GM19035 (cell line): Measurements from ENCODE around the gene KCTD14.
"Not testable (repeated sequence)": the region's sequence is repeated elsewhere in the genome, so short reads cannot be mapped to it uniquely, and the experiment has no call there.

ENCODE experiments used
- ATAC-seq: cut with Tn5 transposase; IDR thresholded peaks from one replicate; pipeline ENCODE4 v1.9.1; 2021; ENCODE audit not compliant: unreplicated experiment

KCTD14 gene, protein sequence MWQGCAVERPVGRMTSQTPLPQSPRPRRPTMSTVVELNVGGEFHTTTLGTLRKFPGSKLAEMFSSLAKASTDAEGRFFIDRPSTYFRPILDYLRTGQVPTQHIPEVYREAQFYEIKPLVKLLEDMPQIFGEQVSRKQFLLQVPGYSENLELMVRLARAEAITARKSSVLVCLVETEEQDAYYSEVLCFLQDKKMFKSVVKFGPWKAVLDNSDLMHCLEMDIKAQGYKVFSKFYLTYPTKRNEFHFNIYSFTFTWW

DNA sequence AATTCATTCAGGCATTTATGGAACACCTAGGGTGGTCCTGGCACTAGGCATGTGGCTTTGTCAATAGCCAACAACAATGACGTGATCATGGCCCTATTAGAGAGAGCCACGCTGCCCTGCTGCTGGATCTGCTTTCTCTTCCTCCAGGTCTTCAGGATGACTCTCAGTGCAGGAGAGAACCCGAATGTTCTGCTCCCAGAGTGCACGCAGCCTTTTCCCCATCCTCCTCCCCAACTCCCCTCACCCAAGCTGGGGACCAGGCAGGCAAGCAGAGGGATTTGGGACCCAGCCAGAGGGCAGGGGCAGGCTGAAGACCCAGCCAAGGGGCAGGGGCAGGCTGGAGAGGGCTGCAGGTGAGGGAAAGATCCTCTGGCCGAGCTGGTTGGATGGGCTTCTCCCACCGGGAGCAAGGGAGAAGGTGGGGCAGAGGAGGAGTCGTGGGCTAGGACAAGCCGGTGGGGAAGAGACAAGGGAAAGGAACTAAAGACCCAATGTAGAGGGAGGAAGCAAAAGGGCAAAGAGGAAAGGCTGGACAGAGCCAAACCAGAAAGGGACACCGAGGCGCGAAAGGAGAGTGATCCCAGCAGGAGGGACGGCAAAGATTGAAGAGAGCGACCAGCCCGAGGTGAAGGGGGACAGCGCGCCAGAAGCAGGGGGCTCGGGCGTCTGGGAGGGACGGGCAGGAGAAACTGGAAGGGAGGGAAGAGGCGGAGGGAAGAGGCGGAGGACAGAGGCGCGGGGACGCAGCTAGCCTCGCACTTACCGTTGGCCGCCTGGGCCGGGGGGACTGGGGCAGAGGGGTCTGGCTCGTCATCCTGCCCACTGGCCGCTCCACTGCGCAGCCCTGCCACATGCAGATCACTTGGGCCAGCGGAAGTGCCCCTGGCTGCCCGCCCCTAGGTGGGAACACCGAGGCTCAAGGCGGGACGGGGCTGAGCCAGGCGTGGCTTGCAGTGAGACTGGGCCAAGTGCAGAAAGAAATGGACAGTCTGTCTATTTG, at the start of gene KCTD14:
Gene KCTD14, minus strand, starts transcription at position 880 of the 1,000 bp plus-strand sequence. Its CDS starts 27 bp downstream, at position 853.
- ATAC-seq: peak; percentile 70

DNA sequence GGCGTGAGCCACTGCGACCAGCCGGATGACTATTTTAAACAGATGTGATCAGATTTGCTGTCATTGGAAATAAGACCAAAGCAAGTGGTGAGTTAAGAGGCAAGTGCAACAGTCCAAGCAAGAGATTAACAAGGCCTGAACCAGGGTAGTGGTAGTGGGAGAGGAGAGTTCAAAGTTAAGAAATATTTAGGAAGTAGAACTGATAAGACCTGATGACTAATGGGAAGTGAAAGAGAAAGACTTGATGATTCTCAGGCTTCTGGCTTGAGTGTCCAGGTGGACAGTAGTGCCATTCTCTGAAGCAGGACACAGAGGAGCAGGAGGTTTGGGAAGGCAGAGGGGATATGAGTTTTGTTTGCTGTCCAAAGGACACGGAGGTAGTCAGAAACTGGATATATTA, 49.4 kb upstream of the KCTD14 start:
- ATAC-seq: no peak

DNA sequence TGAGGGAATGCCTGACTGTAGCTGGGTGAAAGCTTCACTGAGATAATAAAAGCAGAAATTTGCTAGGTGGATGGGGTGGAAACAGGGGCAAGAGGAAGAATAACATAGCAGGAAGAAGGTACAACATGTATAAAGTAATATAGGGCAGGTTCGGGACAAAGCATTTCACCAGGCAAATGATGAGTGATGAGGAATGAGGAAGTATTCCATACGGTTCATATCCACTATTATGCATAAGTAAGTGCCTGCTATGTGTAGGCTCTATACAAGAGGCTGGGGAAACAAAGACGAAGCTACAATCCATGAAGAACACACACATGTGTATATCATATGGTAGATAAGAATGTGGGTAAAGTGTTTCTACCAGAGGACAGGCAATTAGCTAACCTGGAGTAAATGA, 48.6 kb upstream of the KCTD14 start:
- no peak for ATAC-seq

DNA sequence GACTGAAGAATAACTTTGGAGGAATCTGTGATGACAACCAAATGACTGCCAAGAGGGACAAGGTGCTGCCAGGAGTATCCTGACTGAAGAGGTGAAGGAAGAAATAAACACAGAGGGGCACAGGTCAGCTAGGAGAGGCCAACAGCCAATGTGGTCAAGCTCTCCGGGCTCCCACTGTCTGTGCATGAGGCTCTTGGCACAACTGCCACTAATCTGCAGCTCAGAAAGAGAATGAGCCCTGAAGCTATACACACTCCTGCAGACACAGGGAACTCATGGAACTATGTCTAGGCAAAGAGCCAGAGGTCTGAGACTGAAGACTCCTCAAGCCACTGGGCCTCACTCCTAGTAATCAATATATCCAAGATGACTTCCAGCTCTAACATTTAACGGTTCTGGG, 47.5 kb upstream of the KCTD14 start:
- ATAC-seq: no peak

DNA sequence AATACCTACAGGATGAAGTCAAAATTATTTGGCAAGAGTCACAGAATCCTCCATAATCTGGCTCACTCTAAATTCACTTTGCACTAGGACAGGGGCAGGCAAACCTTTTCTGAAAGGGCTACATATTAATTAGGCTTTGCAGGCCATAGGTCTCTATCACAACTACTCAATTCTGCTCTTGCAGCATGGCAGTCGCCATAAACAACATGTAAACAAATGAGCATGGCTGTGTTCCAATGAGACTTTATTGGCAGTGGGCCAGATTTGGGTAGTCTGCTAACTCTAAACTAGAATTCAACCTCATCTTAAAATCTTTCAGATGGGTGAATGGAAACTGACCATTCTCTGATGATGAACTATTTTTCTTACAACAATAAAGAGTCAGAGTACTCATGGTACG, 46.4 kb upstream of the KCTD14 start:
- no peak for ATAC-seq

DNA sequence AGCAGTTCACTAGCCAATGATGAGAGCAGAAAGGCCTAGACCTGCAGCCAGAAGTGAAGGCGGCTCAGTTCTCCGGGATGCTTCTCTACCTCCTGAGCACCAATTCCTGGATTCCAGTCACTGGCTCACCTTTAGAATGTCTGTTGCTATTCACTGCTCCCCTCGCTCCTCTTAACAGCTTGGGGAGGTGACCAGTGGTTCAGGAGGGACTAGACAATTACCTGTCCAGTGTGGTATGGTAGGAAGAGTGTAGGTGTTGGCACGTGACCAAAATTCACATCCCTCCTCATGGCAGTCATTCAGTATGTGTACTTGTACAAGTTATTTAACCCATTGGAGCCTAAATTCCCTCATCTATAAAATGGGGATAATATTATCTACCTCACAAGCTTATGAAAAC, 44.6 kb upstream of the KCTD14 start:
- no peak for ATAC-seq

DNA sequence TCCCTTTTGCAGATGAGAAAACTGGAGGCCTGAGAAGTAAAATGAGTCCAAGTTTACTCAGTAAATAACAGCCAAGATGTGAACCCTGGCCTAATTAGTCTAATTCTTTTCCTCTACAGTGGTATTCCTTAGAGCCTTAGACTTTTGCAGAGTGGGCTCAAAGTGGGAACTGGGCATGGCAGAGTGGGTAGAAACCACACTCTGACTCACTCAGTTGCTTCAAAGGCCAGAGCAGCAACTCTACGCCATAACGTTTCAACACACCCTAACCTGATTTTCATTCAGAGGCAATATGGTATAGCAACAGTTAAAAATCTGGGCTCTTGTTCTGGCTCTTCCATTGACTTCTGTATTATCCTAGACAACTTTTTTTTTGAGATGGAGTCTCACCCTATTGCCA, 43.4 kb upstream of the KCTD14 start:
- ATAC-seq: no peak

DNA sequence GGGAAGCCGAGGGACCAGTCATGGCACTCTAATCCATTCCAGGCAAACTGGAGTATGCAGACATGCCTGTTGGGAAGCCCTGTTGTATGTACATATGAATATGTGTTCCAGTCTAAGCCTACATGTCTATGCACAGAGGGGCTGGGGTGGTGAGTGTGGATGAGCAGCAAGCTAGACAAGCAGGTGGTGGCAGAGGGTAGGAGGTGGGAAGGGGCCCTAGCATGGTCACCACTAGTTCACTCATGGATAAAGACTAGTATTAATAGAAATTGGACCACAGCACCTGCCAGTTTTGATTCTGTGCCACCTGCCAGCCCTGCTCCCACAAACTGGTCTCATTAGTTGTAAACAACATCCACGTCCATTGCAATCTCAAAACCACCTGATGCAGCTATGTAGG, 42.1 kb upstream of the KCTD14 start:
- no peak for ATAC-seq

DNA sequence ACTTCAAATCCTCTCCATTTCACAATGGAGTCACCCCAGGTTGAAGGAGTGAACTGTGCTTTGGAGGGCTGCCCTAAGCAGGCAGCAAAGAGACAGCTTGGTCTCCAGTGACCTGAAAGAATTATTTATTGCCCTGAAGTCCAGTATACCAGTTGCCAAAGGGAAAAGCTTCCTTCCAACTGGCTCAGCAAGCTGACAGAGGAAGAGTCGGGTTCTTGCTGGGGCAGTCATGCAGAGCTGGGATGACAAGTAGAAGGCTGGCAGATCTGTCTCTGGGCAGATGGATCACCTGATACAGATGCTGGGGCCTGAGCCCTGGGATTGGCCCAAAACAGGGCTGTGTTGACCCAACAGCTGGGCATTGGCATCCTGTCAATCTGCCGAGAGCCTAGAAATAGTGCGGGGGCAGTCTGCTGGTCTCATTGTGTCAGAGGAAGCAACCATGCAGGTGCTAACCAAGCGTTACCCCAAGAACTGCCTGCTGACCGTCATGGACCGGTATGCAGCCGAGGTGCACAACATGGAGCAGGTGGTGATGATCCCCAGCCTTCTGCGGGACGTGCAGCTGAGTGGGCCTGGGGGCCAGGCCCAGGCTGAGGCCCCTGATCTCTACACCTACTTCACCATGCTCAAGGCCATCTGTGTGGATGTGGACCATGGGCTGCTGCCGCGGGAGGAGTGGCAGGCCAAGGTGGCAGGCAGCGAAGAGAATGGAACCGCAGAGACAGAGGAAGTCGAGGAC, 40.5 kb upstream of the KCTD14 start, which contains the start of gene THRSP:
Gene THRSP, plus strand, starts transcription at position 422 of the 742 bp plus-strand sequence. Its CDS starts 21 bp downstream, at position 443.
- ATAC-seq: no peak

DNA sequence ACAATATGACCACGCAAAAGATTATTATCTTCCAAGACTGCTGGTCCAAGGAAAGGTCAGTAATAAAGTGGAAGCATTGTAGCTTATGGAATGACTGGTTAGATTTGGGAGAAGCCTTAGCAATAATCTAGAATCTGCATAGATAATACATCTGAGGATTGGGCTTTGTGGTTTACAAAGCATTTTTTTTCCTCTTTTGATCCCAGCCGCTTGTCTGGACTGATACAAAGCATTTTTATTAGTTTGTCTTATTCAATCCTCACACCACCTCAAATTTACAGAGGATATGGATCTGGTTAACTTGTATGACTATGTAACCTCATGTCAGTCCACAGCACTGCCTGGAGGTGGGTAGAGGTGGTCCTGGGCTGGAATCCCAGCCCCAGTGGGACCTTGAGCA, 39.6 kb upstream of the KCTD14 start:
- no peak for ATAC-seq

DNA sequence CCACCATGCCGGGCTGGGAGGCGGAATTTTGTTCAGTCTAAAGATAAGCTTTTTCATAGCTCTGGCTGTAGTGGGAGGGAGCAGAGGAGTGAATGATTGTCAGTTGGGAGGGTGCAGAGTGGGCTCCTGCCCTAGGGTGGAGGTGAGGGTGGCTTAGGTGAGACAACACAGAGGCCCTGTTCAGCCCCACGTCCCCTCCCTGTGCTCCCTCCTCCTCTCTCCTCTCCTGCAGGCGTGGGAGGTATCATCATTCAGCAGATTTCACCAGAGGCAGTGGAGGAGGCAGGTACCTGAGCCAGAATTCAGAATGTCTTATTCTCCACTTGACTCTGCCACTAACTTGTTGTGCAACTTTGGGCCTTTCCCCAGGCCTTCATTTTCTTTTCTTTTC, 38.8 kb upstream of the KCTD14 start:
- ATAC-seq: no peak

DNA sequence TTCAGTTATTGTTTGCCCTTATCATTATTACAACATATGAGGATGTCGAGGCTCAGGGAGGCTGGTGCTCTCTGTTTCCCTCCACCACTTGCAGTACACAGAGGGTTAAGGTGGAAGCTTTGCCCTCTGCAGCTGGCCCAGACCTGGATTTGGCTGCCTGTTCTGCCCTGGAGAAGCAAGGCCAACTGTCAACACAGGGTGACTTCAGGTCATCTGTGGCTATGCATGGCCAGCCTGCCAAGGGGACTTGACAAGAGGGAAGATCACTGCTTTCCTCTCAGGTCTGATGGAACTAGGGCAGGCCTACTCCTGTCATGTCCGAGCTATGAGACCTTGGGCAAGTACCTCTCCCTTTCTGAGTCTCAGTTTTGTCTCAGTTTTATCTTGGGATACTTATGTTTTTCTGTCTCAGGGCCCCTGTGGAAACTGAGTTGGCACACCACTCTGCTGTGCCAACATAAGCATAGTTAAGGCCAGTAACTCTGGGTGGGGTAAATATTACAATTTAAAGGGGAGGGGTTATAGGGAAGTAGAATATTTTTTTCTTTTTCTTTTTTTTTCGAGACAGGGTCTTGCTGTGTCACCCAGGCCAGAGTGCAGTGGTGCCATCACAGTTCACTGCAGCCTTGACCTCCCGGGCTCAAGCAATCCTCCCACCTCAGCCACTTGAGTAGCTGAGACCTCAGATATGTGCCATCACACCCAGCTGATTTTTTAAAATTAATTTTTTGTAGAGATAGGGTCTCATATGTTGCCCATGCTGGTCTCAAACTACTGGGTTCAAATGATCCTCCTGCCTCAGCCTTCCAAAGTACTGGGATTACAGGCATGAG, 38.2 kb upstream of the KCTD14 start:
- no peak for ATAC-seq

DNA sequence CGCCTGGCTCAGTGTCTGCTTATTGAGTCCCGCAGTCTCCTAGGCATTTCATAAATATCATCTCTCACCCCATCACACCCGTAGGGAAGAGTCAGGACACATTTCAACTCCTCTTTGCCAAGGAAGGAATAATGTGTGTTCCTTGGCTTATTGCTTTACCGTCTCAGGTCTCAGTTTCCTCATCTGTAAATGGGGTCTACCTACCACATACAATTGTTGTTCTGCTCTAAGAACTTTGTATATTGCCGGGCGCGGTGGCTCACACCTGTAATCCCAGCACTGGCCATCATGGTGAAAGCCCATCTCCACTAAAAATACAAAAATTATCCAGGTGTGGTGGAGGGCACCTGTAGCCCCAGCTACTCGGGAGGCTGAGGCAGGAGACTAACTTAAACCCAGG, 37.5 kb upstream of the KCTD14 start:
- no peak for ATAC-seq

DNA sequence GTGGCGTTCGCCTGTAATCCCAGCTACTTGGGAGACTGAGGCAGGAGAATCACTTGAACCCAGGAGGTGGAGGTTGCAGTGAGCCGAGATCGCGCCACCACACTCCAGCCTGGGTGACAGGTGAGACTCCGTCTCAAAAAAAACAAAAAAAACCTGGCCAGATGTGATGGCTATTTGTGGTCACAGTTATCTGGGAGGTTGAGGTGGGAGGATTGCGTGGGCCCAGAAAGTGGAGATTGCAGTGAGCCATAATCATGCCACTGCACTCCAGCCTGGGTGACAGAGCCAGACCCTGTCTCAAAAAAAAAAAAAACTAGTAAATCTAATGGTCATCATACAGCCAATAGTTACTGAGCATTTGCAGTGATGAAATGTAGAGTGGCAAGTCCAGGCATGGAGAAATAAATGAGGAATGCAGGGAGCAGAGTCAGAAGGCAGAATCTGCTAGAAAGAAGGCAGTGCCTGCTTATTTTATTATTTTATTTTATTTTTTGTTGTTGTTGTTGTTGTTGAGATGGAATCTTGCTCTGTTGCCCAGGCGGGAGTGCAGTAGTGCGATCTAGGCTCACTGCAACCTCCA, 36.8 kb upstream of the KCTD14 start:
- not testable (repeated sequence) for ATAC-seq

DNA sequence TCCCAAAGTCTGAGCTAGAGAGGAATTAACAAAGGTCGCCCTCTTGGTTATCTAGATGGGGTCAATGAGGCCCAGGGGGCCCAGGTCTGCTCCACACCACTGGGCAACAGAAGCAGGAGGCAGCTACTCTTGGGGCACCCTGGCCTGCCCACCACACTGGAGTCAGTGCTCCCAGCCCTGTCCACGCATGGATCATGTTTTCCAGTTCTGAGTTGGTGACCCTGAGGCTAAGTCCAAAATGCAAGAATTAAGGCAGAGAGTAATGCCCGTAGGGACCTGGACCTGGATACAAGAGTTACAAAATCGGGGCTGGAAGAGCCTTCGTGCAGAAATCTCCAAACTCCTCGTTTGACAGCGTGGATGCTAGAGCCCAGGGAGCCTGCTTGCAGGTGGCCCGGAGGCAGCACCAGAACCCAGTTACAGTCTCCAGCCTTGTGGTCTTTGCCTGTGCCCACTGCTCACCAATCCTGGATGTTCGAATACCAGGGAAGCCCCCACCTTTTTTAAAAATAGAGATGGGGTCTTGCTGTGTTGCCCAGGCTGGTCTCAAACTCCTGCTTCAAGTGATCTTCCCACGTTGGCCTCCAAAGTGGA, 34.5 kb upstream of the KCTD14 start:
- no peak for ATAC-seq

DNA sequence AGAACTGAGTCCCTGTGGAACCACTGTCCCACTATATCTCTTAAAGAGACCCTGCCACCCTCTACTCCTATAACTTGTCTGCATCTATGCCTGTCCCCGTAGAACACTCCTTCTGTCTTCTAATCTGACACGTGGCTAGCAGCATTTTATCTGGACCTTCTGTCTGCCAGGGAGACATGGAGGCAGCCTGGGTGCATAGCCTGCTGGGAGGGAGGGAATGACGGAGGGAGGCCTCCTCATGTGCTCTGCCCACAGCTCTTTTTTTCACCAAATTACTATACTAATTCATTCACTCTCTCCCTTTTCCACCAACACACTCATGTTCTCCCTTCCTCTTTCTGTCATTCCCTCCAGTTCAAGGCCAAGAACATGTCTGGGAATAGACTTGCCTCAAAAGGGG, 33.0 kb upstream of the KCTD14 start:
- ATAC-seq: no peak

DNA sequence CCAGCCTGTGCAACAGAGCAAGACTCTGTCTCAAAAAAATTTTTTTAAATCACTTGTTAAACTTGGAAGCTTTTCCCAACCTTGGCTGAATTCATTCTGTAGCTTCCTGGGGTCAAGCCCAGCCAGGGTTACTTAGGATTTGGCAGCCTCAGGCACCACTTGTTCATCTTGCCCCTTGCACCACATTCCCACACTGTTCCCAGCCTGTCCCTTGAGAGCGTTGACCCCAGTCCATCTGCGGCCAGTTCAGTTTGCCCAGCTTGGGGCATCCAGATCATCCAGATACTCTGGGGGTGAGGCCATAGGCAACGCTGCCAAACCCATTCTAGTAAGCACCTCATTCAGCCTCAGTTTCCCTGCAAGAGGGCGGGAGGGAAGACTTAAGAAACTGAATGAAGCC, 31.9 kb upstream of the KCTD14 start:
- no peak for ATAC-seq

DNA sequence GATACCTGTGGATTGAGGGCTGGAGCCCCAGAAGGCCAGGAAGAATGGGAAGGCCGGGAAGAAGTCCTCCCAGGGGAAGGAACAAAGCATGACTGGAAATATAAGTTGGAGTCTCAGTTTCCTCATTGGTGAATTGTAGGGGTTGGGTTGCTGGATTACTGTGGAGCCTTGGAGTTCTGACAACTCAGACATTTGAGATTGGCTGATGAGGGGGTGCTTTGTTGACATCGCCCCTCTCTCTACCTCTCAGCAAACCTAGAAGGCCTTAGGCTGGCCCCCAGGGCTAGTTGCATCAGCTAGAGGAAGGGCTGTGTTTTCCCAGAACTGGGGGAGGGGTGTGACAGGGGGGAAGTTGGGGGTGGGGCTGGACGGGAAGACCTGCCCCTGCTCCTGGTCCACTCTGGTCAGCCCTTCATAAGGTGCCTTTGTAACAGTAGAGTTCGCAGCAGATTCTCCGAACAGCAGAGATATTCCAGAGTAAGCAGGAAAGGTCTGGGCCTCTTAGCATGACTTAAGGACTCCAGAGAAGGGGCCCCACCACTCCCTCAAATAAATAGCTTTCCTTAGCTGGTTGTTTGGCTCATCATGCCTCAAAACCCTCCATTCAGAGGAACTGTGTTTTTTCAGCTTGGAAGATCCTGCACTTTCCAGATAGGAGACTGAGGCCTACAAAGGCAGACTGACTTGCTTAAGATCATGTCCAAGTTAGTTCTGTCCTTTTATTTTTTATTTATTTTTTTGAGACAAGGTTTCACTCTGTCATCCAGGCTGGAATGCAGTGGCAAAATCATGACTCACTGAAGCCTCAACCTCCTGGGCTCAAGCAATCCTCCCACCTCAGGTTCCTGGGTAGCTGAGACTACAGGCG, 28.1 kb upstream of the KCTD14 start:
- no peak for ATAC-seq

DNA sequence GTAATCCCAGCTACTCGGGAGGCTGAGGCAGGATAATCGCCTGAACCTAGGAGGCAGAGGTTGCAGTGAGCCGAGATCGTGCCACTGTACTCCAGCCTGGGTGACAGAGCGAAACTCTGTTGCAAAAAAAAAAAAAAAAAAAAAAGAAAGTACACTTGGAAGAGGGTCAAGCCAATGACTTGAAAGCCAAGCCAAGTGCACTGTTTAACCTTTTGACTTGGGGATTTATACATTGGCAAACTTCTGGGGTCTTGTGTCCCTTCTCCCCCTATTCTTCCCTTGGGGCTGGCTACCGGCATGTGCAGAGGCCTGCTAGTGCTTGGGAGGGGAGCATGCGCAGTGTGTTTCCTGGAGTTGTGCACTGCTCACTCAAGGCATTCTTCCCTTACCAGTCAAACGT, 26.3 kb upstream of the KCTD14 start:
- no peak for ATAC-seq
